ENCODE measurements around the gene CAMSAP1. TPM values are rescaled to one million over a fixed set of nuclear protein-coding genes. Genes with fewer than 3 reads are reported as not detected.

Gene CAMSAP1
- total RNA-seq, 1 donor from 2014 or later = 34.8 TPM

DNA sequence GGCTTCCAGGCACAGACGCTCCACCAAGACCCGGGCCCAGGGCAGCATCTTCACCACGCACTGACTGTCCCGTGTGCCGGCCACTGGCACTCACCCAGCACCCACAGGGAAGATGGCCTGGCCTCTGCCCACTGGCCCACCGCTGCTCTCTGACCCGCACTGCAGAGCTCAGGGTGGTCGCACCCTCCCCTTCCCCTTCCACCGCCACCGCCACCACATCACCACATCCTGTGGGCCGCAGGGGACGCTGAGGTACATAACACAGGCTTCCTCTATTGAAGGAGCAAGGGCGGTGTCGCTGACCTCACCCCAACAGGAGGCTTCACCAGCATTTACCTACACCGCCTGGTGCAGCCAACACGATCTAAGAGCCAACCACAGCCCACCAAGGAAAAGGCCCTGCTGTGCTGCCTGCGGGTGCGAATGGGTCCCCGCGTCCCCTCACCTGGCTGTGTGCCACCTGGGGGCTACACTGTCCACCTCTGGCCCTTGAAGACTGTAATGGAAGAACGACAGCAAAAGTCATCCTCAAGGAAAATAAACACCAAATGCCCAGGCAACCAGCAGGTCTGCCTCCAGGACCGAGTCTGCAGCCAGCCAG lies 101.8 kb downstream of the CAMSAP1 start:
- H3K27me3 Mint-ChIP-seq (ENCODE audit: low read depth, unreplicated experiment) = no peaks in the 10 kb centered on the region
- peaks cover 3% of the 10 kb centered on the region for H3K4me1 ChIP-seq (ENCODE audit: insufficient read depth, low read length)
- no peak for DNase-seq (ENCODE audit: low read depth)
- no peaks in the 10 kb centered on the region for H3K9me3 ChIP-seq (ENCODE audit: insufficient read depth, low read depth, low read length)
- no peaks in the 10 kb centered on the region for H3K27me3 ChIP-seq (ENCODE audit: insufficient read depth, low read length)
- H3K27ac Mint-ChIP-seq (ENCODE audit: unreplicated experiment) = peak overlapping the region; percentile 34
- no peak overlapping the region for H3K4me2 ChIP-seq (ENCODE audit: low read length)
- FAIRE-seq = no peak
- peaks cover 16% of the 10 kb centered on the region for H3K4me1 Mint-ChIP-seq (ENCODE audit: low read depth, unreplicated experiment)
- H3K9me3 Mint-ChIP-seq (ENCODE audit: unreplicated experiment) = no peaks in the 10 kb centered on the region
- no peak overlapping the region for H3K9ac ChIP-seq (ENCODE audit: low read length)
- H3K4me3 Mint-ChIP-seq (ENCODE audit: unreplicated experiment) = peak overlapping the region; percentile 23
- H4K20me1 ChIP-seq (ENCODE audit: insufficient read depth, low read length) = peaks cover 21% of the 10 kb centered on the region
- no peak overlapping the region for H2AFZ ChIP-seq (ENCODE audit: low read depth, low read length)
- no peak overlapping the region for H3K27ac ChIP-seq (ENCODE audit: low read depth, low read length)
- peaks cover 4% of the 10 kb centered on the region for H3K36me3 Mint-ChIP-seq (ENCODE audit: low read depth, unreplicated experiment)
- no peaks in the 10 kb centered on the region for H3K79me2 ChIP-seq (ENCODE audit: insufficient read depth, low read length)
- TF ChIP-seq, protein P1, sequence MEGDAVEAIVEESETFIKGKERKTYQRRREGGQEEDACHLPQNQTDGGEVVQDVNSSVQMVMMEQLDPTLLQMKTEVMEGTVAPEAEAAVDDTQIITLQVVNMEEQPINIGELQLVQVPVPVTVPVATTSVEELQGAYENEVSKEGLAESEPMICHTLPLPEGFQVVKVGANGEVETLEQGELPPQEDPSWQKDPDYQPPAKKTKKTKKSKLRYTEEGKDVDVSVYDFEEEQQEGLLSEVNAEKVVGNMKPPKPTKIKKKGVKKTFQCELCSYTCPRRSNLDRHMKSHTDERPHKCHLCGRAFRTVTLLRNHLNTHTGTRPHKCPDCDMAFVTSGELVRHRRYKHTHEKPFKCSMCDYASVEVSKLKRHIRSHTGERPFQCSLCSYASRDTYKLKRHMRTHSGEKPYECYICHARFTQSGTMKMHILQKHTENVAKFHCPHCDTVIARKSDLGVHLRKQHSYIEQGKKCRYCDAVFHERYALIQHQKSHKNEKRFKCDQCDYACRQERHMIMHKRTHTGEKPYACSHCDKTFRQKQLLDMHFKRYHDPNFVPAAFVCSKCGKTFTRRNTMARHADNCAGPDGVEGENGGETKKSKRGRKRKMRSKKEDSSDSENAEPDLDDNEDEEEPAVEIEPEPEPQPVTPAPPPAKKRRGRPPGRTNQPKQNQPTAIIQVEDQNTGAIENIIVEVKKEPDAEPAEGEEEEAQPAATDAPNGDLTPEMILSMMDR (IDR thresholded peaks at IDR 0.05; ENCODE audit: insufficient read depth, low read depth, low read length) = no peak
- no peak for TF ChIP-seq EZH2 (IDR thresholded peaks at IDR 0.05; ENCODE audit: insufficient read depth, low read length)
- H3K36me3 ChIP-seq (ENCODE audit: insufficient read depth, low read length) = peaks cover 2% of the 10 kb centered on the region
- no peak overlapping the region for H3K4me3 ChIP-seq (ENCODE audit: insufficient read depth, low read depth, low read length)

DNA sequence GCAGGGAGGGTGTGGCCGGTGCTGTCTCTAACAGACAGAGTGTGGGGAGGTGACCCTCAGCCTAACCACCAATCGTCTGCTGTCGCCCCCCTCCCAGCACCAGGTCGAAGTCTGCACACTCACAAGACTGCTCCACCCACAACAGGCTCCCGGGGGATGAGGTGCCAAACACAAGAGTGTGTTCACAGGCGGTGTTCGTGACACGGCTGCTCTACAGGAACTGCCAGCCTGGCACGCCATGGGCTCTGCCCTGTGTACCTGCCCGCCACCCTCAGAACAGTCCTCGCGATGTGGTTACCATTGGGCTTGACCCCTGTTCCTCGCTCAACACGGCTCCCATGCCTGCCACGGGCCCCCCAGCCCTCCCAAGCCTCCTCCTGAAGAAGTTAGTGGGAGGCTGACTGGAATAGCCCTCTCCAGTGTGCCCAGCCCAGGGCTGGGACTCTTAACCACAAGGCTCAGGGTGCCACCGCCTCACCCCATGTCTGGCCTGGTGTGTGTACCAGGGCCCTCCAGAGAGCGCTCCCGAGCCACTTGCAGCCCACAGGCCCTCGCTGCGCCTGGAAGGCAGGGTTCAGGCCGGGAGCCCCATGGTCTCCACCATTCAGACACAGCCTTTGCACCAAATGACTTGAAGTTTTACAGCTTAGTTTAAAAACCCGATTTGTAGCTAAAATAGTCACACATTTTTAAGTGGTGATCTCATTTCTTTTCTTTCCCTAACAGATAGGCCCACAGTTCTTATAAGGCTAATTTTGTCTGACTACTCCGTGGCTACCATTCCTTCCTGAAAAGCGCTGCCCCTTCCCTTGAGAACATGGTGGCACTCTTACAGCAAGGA lies 102.5 kb downstream of the CAMSAP1 start:
- FAIRE-seq = no peak
- Histone ChIP-seq H3K4me3 (ENCODE audit: insufficient read depth, low read depth, low read length) (no peak overlapping the region), H3K27ac (ENCODE audit: low read depth, low read length) (no peak overlapping the region), H3K79me2 (ENCODE audit: insufficient read depth, low read length) (no peaks in the 10 kb centered on the region), H2AFZ (ENCODE audit: low read depth, low read length) (no peak overlapping the region), H3K4me1 (ENCODE audit: insufficient read depth, low read length) (peaks cover 3% of the 10 kb centered on the region), H3K4me2 (ENCODE audit: low read length) (no peak overlapping the region), H4K20me1 (ENCODE audit: insufficient read depth, low read length) (peaks cover 21% of the 10 kb centered on the region), H3K36me3 (ENCODE audit: insufficient read depth, low read length) (no peaks in the 10 kb centered on the region), H3K27me3 (ENCODE audit: insufficient read depth, low read length) (no peaks in the 10 kb centered on the region), H3K9me3 (ENCODE audit: insufficient read depth, low read depth, low read length) (no peaks in the 10 kb centered on the region), H3K9ac (ENCODE audit: low read length) (no peak overlapping the region)
- no peak for TF ChIP-seq EZH2 (IDR thresholded peaks at IDR 0.05; ENCODE audit: insufficient read depth, low read length)
- TF ChIP-seq, protein P1 (IDR thresholded peaks at IDR 0.05; ENCODE audit: insufficient read depth, low read depth, low read length) = no peak
- Mint-ChIP-seq H3K27me3 (ENCODE audit: low read depth, unreplicated experiment) (no peaks in the 10 kb centered on the region), H3K4me1 (ENCODE audit: low read depth, unreplicated experiment) (peaks cover 16% of the 10 kb centered on the region), H3K27ac (ENCODE audit: unreplicated experiment) (peak overlapping the region; percentile 34), H3K36me3 (ENCODE audit: low read depth, unreplicated experiment) (peaks cover 2% of the 10 kb centered on the region), H3K4me3 (ENCODE audit: unreplicated experiment) (peak overlapping the region; percentile 23), H3K9me3 (ENCODE audit: unreplicated experiment) (no peaks in the 10 kb centered on the region)
- DNase-seq (ENCODE audit: low read depth) = peak; percentile 38
